HTR-8/SVneo (cell line): ENCODE results near the gene CCDC91.
"Not testable (repeated sequence)": the region's sequence is repeated elsewhere in the genome, so short reads cannot be mapped to it uniquely, and the experiment has no call there.

ENCODE experiments used
- DNase-seq: peaks from one replicate; pipeline ENCODE4 v3.0.0; 2011; ENCODE audit warnings: low spot score, mixed read lengths; ENCODE audit not compliant: insufficient read length
- FAIRE-seq: peaks from 2 replicates; lab custom pipeline; 2011; peaks lifted over from hg19 to GRCh38; lab: Jason Lieb, UNC

Gene CCDC91

GRCh38 chr12:28343713-28344112, 153.5 kb downstream of the CCDC91 start:
- DNase-seq (no peak), FAIRE-seq (no peak)

GRCh38 chr12:28346567-28346966, 156.3 kb downstream of the CCDC91 start:
- no peak for DNase-seq
- no peak for FAIRE-seq

- FAIRE-seq (no peak), DNase-seq (no peak)
Observed at GRCh38 chr12:28349196-28349595, 158.9 kb downstream of the CCDC91 start.

DNA sequence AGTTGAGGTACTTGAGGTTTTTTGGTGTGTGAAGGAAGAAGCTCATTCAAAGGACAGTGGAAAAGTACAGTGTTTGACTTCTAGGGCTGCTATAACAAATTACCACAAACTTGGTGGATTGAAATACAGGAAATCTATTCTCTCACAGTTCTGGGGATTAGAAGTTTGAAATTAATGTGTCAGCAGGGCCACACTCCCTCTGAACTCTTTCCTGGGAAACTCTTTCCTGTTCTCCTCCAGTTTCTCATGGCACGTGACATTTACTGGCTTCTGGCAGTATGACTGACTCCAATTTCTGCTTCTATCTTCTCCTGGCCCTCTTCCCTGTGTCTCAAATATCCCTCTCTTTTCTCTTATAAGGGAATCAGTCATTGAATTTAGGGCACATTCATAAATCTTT, 160.2 kb downstream of the CCDC91 start:
- no peak for DNase-seq
- FAIRE-seq = no peak

DNA sequence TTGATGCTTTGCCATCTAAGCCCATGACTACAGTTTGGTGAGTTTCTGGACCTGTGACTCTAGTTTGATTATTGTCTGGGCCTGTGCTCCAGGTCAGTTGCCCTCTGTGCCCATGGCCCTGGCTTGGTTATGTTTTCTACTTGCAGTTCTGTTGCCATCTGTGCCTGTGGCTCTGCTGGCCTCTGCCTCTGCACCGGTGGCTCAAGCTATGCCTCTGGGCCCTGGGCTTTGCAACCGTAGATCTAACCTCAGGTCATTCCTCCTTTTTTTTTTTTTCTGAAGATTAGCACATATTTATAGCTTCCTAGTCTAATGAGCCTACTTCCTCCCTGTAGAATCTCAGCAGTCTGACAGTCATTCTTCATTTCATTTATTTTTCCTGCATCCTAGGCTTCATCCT, 161.2 kb downstream of the CCDC91 start:
- DNase-seq = no peak
- no peak for FAIRE-seq

DNA sequence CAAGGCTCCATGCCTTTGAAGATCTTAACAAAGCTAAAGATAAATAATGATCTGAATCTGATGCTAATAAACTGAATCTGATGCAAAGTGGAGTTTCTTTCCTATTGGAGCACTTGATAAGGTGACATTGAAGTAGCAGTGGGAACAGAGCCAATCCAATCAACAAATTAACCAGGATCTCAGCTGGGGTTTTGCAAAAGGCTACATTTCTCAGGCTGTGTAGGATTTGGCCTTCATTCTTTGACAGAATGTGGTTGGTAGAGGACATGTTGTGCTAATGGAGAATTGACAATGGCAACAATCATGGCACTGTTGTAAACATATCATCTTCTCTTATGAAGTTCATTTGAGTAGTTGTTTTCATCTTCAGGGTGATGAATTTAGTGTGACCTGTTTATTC, 164.9 kb downstream of the CCDC91 start:
- FAIRE-seq (no peak), DNase-seq (no peak)

DNA sequence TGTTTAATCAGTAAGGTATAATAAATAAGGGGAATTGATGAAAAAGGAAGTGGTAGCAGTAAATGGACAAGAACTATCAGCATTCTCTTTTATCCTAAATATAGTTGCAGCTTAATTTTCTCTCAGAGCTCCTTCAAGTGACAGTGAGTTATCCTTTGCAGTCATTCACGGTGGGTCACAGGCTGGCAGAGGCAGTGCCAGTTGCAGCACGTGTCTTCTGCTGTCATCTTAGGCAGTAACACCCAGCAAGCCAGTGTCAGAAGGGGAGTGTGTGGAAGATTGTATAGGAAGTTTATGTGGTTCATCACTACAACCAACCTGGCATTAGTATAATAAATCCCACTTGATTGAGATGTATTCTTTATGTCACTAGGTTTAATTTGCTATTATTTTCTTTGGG, 170.0 kb downstream of the CCDC91 start:
- peak; percentile 90 for FAIRE-seq
- DNase-seq = no peak

GRCh38 chr12:28367326-28367725, 177.1 kb downstream of the CCDC91 start:
- FAIRE-seq (no peak), DNase-seq (no peak)

DNA sequence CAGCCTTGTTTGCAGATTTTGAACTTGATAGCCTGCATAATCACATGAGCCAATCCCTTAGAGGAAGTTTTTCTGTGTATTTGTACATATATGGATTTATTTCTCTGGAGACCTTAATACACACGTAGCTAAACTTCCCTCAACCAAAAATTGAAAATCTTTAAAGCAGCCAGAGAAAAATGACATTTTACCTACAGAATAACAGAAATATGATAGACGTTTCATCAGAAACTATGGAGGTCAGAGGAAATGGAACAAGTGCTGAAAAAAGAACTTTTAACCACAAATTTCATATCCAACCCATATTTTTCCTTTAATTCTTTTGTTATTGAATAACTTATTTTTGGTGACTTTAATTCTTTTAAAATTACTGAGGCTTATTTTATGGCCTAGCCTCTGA, 177.7 kb downstream of the CCDC91 start:
- no peak for FAIRE-seq
- no peak for DNase-seq

DNA sequence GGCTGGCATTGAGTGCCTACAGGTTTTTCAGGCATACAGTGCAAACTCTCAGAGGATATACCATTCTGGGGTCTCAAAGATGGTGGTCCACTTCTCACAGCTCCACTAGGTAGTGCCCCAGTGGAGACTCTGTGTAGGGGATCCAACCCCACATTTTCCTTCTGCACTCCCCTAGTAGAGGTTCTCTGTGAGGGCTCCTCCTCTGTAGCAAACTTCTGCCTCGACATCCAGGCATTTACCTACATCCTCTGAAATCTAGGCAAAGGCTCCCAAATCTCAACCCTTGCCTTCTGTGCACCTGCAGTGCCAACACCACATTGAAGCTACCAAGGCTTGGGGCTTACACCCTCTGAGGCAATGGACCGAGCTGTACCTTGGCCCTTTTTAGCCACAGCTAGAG, 179.2 kb downstream of the CCDC91 start:
- DNase-seq (no peak), FAIRE-seq (no peak)

- no peak for DNase-seq
- no peak for FAIRE-seq
Observed at GRCh38 chr12:28374556-28374955, 184.3 kb downstream of the CCDC91 start.

DNA sequence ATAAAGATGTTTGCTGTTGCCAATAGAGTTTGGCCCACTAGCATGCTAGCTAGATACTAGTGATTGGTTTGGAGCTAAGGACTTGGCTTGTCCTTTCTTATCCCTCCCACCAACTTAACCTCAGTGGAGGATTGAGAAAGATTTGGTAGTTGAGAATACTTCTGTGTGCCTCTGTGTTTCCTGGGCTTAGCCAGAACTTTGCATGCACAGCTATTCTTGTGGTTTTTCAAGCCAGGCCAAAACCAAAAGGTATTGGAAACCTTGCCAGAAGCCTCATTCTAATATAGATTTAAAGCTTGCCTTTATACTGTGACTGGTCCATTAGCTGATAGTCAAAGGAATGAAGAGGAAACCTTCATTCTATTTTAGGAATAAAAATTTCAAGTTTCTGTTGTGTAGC, 188.5 kb downstream of the CCDC91 start:
- FAIRE-seq (peak; percentile 36), DNase-seq (no peak)

- not testable (repeated sequence) for FAIRE-seq, DNase-seq
Observed at GRCh38 chr12:28379779-28380178, 189.5 kb downstream of the CCDC91 start.

DNA sequence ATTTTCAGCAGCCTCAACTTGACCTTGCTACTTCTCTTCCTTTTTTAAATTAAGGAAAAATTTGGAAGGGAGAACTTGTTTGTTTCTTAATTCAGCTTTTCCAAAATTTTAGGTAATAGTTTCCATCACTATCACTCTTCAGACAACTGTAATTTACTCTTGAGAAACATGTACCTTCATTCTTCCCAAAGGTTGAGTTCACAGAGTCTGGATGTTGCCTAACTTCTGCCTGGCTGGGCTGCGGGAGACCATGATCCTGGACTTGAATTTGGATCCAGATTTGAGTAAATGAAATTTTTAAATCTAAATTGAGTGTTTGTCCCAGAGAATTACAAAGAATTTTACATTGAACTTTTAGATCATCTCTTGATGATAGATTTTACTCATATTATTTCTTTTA, 193.1 kb downstream of the CCDC91 start:
- DNase-seq (no peak), FAIRE-seq (no peak)

- DNase-seq (no peak), FAIRE-seq (no peak)
Observed at GRCh38 chr12:28388879-28389278, 198.6 kb downstream of the CCDC91 start.

- FAIRE-seq = no peak
- no peak for DNase-seq
Observed at GRCh38 chr12:28390206-28390605, 199.9 kb downstream of the CCDC91 start.

- peak; percentile 31 for FAIRE-seq
- DNase-seq = no peak
Observed at GRCh38 chr12:28390761-28391385, 200.6 kb downstream of the CCDC91 start.

DNA sequence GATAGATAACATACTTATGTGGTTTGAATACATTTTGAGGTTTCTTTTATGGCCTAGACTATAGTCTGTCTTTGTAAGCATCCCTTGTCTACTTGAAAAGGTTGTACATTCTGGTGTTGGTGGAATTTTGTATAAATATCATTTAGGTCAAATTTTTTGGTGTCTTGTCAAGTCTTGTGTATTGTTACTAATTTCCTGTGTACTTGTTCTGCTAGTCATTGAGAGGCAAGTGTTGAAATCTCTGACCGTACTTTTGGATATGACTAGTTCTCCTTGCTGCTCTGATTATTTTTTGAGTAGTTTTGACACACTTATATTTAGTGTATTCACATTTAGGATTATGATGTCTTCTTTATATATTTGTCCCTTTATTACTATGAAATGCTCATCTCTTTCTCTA, 219.6 kb downstream of the CCDC91 start:
- FAIRE-seq = no peak
- DNase-seq = no peak

GRCh38 chr12:28413460-28414109, 223.3 kb downstream of the CCDC91 start:
- FAIRE-seq (no peak), DNase-seq (no peak)

DNA sequence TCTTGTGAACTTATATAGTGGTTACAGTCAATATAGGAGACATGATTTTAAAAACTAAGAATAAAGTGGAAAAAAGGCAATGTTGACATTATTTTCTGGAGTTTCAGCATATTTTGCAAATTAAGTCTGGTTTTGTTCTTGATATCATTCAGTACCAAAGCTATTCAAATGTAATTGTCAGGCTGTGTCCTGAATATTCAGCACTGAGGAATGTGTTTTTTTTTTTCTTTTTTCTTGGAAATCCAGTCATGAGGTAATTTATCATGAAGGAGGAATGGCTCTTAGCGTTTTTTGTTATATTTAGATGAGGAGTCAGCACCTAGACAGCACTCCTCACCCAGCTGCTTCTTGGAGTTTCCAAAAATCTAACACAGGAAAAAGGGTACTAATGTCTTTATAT, 225.5 kb downstream of the CCDC91 start:
- FAIRE-seq (no peak), DNase-seq (peak; percentile 15)

DNA sequence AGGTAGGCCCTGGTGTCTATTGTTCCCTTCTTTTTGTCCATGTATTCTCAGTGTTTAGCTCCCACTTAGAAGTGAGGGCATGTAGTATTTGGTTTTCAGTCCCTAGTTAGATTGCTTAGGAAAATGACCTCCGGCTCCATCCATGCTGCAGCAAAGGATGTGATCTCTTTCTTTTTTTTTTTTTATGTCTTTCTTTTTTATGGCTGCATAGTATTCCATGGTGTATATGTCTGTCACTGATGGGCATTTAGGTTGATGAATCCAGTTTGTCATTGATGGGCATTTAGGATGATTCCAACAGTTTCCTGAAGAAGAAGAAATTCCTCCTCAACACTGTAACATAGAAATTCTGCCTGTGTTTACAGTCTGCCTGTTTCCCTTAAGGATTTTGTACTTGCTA, 231.1 kb downstream of the CCDC91 start:
- FAIRE-seq = no peak
- no peak for DNase-seq

DNA sequence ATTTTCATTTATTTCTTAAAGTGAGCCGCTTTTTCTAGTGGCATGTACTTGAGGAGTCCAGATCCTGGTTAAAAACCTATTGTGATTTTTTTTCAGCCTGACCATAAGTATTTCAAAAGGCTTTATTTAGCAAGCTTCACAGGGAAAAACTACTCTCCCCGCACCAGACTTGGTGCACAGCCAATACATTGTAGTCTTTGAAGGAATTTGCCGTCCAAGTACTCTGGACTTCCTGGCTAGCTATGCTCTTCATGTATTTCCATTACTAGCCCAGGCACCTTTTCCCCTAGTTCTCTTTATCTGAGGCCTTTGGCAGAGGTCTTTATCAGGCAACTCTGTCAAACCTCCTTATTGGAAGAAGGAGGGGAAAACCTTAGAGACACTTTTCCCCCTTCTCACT, 234.7 kb downstream of the CCDC91 start:
- DNase-seq (no peak), FAIRE-seq (no peak)
